GM18507 (cell line): Measurements from ENCODE around the gene TSPO.

Source experiments
- DNase-seq: peaks from one replicate; pipeline ENCODE4 v3.0.0; 2011; ENCODE audit warnings: low read depth; ENCODE audit not compliant: insufficient read length; ENCODE audit errors: extremely low spot score
- FAIRE-seq: peaks from 2 replicates; lab custom pipeline; 2011; peaks lifted over from hg19 to GRCh38; lab: Jason Lieb, UNC

The TSPO gene

GRCh38 chr22:43173976-43174720 is 22.8 kb downstream of the TSPO start:
- FAIRE-seq = no peak
- DNase-seq = no peak

GRCh38 chr22:43174941-43175531 is 23.7 kb downstream of the TSPO start:
- DNase-seq = no peak
- no peak for FAIRE-seq

GRCh38 chr22:43176090-43176489 is 24.7 kb downstream of the TSPO start:
- FAIRE-seq = no peak
- no peak for DNase-seq

DNA sequence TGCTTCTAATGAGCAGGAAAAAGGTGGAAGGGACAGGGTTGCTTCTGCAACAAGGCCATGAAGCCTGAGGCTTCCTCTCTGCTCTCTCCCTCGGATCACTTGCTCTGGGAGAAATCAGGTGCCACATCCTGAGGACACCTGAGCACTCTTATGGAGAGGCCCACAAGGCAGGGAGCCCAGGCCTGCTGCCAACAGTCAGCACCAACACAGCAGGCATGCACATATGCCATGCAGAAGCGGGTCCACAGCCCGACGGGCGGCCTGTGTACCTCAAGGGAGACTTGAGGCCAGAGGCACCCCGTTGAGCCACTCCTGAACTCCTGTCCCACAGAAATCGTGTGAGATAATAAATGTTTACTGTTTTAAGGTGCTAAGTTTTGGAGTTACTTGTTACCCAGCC is 26.1 kb downstream of the TSPO start:
- no peak for FAIRE-seq

DNA sequence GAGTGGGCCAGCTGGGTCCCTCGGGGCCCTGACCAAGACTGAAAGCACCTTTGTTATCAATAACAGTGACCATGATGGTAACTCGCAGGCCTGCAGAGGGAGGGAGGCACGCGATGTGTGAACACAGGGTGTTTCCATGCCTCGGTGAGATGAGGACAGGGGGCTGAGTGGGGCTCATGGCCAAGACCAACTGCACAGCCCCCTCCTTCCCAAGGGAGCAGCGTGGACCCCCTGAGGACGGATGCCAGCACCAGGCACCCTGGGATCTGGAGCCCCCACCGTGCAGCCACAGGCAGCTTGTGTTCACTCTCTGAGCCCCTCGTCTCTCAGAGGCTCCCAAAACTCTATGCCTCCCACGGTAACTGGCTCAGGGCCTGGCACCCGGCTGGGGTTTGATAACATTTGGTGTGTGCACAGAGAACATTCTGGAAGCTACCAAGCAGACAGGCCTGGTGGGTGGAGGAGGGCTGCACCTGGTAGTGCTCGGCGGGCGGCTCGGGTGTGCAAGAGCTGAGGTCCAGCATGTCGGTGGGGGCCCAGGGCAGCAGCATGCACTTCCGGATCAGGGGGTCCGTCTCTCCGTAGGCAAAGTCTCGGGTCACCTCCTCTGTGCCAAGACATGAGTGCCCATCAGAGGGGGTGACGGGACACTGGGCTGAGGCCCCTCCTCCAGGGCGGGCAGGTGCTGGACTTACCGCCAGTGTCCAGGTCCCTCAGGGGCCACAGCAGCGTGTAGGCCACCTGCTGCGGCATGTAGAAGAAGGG is 28.0 kb downstream of the TSPO start:
- DNase-seq (no peak), FAIRE-seq (no peak)

More for the DNA sequence above, 26.1 kb downstream of the TSPO start:
- no peak for DNase-seq

GRCh38 chr22:43179911-43180195 is 28.5 kb downstream of the TSPO start:
- DNase-seq (no peak), FAIRE-seq (no peak)

DNA sequence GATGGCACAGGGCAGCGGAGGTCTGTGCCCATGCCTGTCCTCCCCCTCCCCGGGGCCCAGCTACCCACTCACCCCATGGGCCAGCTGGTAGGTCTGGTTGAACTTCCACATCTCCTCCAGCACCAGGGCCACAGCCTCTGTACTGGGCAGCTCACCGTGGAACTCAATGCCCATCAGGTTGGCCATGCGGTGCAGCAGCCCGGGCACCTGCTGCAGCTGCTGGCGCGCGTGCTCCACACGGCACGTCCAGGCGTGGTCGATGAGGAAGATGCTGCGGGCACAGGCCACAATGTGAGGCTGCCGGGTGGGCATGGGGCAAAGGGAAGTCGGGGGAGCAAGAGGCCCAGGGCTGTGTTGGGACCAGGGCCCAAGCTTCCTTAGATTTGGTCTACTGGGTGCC is 29.3 kb downstream of the TSPO start:
- no peak for FAIRE-seq
- DNase-seq = no peak

DNA sequence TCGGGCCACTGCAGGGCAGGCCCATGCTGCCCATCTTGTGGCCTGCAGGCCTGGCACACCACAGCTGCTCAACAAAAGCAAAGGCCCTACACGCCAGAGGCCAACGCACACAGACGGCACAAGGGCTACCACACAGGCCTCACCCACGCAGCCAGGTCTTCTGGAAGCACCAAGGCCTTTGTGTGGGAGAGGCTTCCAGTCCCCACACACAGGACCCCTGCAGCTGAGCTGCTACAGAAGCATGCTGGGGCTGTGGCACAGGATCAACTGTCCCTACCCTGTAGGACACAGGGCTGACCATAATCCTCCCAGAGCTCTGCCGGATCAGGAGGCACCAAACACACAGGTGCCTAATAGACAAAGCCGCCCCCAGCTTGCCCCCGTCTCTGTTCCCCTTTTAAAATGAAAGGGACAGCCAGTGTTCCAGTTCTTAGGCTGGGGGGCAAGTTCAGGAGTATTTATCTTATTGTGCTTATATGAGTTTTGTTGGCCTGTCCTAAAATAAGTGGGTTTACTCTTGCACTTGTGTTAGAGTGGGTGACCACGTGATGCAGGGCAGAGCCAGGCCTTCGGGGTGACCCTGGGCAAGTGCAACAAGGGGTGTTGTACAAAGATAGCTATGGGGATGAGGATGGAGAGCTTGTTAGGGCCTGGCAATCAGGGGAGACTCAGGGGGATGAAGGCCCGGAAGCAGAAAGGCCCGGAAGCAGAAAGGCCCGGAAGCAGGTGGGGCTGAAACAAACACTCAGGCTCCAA is 30.1 kb downstream of the TSPO start:
- DNase-seq (no peak), FAIRE-seq (no peak)

GRCh38 chr22:43182118-43182517 is 30.8 kb downstream of the TSPO start:
- FAIRE-seq = no peak
- no peak for DNase-seq

DNA sequence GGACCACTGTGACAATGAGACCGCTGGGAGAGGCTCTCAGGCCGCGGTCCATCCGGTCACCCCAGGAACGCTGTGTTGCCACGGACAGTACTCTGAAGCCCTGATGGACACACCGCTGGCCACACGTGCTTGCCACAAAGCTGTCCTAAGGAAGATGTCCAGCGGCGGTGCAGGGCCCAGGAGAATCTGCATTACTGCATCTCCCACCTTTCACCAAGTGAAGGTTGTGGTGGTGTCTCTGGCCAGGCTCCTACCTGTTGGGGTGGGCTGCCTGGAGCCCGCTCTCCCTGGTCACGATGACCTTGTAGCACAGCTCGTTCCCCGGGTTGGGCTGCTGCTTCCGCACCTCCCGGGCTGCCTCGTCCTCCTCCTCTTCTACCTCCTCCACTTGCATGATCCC is 31.4 kb downstream of the TSPO start:
- FAIRE-seq = no peak
- no peak for DNase-seq

- FAIRE-seq = no peak
- no peak for DNase-seq
These were observed 32.3 kb downstream of the TSPO start for GRCh38 chr22:43183496-43184277.

GRCh38 chr22:43185860-43186261 is 34.5 kb downstream of the TSPO start:
- no peak for DNase-seq
- FAIRE-seq = no peak

DNA sequence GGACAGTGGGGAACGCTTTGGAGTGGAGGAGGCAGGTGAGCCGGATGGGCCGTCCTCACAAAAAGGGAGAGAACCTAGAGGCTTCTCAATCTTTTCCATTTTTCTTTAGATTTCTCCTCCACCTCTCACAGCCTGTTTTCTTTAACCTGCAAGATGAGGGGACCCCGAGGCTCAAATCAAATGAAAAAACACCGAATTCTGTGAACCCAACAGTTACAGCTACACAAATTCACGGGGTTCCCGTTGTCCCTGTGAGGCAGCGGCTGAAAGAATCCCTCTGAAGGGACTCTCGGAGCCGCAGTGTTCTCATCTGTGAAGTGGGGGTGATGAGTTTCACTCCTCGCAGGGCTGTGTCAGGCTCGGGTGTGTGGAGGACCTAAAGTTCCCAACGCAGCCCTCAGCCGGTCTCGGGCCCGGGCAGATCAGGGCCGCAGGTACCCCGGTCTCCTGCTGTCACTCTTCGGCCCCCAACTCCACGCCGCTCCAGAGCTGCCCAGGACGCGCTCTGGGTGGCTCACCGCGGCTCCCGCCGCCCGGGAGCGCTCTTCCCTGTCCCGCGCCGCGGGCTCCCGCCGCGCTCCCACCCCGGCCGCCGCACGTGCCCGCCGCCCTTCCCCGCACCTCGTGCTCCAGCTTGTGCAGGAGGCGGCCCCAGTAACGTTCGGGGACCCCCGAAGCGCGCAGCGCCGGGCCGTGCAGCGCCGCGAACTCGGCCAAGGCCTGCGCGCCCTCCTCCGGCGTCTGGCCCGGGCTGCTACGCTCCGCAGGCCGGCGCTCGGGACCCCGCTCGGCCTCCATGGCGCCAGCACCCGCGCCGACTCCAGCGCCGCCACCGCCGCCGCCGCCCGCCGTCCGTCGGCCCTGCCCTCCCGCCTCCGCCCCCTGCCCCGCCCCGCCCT is 35.2 kb downstream of the TSPO start, which contains the start of gene TTLL12:
TSS of gene TTLL12 (minus strand) at position 863 of the 899 bp plus-strand sequence. CDS start at position 798, 65 bp downstream.
- peak; percentile 39 for FAIRE-seq

DNA sequence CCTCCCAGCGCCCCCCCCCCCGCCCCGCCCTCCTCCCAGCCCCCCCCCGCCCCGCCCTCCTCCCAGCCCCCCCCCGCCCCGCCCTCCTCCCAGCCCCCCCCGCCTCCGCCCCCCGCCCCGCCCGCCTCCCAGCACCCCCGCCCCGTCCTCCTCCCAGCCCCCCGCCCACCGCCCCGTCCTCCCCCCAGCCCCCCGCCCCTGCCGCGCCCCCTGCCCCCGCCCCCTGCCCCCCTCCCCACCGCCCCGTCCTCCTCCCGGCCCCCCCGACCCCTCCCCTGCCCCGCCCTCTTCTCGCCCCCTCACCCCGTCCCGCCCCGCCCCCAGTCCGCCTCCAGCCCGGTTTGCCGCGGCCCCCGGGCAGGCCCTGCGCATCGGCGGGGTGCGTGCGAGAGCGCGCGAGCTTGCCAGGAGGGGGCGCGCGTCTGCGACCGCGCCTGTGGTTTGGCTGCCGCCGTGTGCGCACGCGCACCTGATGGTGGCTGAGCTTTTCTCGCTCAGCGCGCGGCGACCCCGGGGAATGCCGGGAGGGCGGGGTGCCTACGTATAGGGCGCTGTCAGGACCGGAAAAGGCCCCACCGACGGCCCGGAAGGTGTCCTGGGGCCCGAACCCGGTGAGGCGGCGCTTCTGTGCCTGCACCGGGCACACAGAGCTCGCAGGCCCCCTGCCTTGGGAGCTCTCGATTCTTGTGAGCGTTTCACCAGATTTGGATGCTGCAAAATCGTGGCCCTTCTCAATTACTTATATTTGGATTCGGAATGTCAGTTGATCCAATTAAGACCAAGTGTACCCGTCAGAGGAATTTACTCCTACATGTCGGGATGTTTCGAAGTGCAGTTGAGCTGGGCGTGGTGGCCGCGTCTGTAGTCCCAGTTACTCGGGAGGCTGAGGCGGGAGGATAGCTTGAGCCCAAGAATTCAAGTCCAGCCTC is 36.1 kb downstream of the TSPO start:
- DNase-seq (peak; percentile 95), FAIRE-seq (peak; percentile 98)

More for the DNA sequence above, 35.2 kb downstream of the TSPO start, which contains the start of gene TTLL12:
- peak; percentile 68 for DNase-seq

DNA sequence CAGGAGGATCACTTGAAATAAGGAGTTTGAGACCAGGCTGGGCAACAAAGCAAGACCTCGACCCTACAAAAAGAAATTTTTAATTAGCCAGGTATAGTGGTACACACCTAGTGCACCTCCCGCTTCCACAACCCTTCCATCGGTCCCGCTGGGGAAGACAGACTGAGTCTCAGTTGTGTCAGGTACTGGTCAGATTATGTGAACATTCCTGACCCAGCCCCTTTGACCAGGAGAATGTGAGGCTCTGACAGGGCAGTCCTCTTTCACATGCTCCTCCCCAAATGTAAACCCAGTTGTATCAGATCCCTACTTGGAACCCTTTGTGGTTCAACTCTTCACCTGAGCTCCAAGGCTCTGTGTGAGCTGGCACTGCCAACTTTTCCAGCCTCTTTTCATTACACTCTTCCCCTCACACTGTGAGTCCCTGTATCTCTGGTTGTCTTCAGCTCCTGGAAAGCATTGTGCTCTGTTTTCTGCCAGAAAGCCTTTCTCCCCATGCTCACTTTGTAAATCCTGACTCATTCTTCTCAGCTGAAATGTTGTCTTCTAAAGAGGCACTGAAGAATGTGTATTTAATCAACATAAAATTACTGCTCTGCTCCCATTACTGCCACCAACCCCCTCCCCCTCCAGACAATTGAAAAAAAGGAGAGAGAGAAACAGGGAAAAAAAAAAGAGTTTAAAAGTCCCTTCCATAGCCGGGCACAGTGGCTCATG is 37.6 kb downstream of the TSPO start:
- DNase-seq (no peak), FAIRE-seq (no peak)

DNA sequence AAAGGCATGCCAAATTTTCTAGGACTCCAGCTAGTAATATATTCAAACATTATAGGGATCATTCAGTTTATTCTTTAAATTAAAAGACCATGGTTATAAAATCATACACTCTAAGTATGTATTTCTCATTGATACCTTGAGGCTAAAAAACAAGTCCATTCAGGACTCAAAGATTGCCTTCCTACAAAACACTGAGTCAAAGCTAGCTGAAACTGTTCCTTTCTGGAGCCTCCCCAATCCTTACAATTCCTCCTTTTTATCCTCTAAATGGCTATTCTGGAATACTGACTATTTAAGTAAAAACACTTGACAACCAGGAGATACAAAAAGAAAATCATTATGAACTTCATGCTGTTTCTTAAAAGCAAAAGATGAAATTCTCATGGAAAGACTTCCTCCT is 40.5 kb downstream of the TSPO start:
- no peak for DNase-seq
- FAIRE-seq = no peak
